Measurements from ENCODE around the gene CLEC2L.

GRCh38 chr7:139526578-139527544, 3.4 kb downstream of the CLEC2L start:
- TF ChIP-seq CTCF (conservative IDR thresholded peaks at IDR 0.05) (no peak), EZH2 (IDR thresholded peaks at IDR 0.05; ENCODE audit: low read depth) (no peak)

Measured in PC-9 (cell line).